Measurements from ENCODE around the gene OMG. TPM values are rescaled to one million over a fixed set of nuclear protein-coding genes. Genes with fewer than 3 reads are reported as not detected.

Gene OMG
- total and polyA plus RNA-seq, 8 donors, result 3.1 to 10.7 (median 4.8) TPM

DNA sequence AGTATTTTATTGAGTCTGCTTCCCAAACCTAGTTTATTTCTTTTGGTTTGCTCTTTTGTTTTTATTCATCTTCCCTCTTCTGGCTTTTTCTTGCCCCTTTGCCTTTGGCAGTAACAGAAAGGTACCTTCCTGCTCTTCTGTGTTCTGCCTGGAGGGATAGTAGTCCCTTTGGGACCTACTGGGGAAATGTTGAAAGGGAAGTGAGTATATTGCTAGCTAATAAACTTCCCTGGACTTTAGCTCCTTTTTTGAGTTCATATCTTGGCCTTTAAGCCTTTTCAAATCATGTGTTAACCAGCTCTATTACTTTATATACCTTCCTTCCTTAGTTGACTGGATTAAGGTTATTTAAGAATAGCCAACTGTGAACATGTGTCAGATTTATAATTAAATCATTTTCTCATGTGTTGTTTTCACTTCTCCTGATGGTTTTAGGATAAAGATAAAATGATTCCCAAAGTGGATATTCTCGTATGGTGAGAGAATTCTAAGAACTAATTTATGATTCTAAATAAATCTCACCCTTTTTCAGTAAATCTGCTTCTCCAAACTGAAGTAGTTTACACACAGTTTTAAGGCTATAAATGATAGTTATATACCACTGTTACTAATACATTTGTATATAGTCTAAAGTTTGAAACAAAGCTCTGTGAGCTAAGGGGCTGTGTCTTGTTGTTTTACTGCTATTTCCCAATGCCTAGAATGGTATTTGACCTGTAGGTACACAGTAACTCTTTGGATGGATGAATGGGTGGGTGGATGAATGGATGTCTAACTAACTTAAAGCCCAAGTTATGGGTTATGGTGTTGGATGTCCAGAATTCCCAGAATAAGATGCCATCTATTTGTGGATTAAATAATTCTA lies 45.7 kb downstream of the OMG start:
- H3K27ac ChIP-seq, result no peak overlapping the region

DNA sequence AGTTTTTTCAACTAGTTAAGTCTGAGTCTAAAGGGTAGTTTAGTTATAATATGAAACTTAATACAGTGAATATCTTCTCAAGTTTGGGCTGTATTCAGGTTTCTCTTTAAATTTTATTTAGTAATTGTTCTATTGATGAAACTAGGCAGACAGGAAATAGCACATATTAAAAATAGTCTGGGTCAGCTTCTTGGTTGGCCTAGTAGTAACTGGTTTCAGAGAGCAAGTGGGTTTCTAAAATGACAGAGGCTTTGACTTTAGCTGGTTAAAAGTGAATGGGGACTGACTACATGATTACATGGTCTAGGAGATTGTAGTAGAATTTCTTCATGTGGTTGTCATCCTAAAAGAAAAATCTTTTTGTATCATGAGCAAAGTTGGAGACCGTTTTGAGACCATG lies 46.8 kb downstream of the OMG start:
- H3K9me3 ChIP-seq, result no peaks in the 10 kb centered on the region
- DNase-seq, result no peak
- TF ChIP-seq, protein P1, sequence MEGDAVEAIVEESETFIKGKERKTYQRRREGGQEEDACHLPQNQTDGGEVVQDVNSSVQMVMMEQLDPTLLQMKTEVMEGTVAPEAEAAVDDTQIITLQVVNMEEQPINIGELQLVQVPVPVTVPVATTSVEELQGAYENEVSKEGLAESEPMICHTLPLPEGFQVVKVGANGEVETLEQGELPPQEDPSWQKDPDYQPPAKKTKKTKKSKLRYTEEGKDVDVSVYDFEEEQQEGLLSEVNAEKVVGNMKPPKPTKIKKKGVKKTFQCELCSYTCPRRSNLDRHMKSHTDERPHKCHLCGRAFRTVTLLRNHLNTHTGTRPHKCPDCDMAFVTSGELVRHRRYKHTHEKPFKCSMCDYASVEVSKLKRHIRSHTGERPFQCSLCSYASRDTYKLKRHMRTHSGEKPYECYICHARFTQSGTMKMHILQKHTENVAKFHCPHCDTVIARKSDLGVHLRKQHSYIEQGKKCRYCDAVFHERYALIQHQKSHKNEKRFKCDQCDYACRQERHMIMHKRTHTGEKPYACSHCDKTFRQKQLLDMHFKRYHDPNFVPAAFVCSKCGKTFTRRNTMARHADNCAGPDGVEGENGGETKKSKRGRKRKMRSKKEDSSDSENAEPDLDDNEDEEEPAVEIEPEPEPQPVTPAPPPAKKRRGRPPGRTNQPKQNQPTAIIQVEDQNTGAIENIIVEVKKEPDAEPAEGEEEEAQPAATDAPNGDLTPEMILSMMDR (IDR thresholded peaks at IDR 0.05), result no peak
- H3K4me1 ChIP-seq, result no peaks in the 10 kb centered on the region
- H3K27me3 ChIP-seq, result no peaks in the 10 kb centered on the region
- intact Hi-C loops (cut with DNase I), result no loop called here
- no peak overlapping the region for H3K27ac ChIP-seq
- no peak for ATAC-seq
- H3K4me3 ChIP-seq, result no peak overlapping the region
- H3K36me3 ChIP-seq, result peaks cover 0 to 4% of the 10 kb centered on the region in 2 donors

More for the DNA sequence above, 45.7 kb downstream of the OMG start:
- intact Hi-C loops (cut with DNase I), result no loop called here
- Histone ChIP-seq H3K9me3 (no peaks in the 10 kb centered on the region), H3K36me3 (no peaks in the 10 kb centered on the region), H3K4me3 (no peak overlapping the region), H3K27me3 (no peaks in the 10 kb centered on the region), H3K4me1 (no peaks in the 10 kb centered on the region)
- DNase-seq (no peak), ATAC-seq (no peak)
- TF ChIP-seq, protein P1 (IDR thresholded peaks at IDR 0.05), result no peak

DNA sequence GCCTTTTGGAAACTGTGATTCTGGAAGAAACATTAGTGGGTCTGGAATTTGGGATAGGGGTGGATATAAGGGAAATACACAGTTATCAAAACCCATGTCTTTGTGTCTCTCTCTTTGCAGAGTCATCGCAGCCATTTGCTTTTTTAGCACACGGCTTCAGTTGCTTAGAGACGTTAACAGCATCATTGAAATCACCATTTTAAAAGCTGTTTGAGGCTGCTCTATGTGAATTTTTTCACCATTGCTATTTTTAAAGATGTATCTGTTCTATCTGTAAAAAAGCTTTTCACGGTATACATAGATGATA lies 47.3 kb downstream of the OMG start:
- TF ChIP-seq, protein P1 (IDR thresholded peaks at IDR 0.05), result no peak
- no peaks in the 10 kb centered on the region for H3K9me3 ChIP-seq
- no peak overlapping the region for H3K27ac ChIP-seq
- H3K4me3 ChIP-seq, result no peak overlapping the region
- ATAC-seq (no peak), DNase-seq (no peak)
- H3K27me3 ChIP-seq, result no peaks in the 10 kb centered on the region
- no peaks in the 10 kb centered on the region for H3K4me1 ChIP-seq
- peaks cover 0 to 9% of the 10 kb centered on the region in 2 donors for H3K36me3 ChIP-seq
- intact Hi-C loops (cut with DNase I), result no loop called here

DNA sequence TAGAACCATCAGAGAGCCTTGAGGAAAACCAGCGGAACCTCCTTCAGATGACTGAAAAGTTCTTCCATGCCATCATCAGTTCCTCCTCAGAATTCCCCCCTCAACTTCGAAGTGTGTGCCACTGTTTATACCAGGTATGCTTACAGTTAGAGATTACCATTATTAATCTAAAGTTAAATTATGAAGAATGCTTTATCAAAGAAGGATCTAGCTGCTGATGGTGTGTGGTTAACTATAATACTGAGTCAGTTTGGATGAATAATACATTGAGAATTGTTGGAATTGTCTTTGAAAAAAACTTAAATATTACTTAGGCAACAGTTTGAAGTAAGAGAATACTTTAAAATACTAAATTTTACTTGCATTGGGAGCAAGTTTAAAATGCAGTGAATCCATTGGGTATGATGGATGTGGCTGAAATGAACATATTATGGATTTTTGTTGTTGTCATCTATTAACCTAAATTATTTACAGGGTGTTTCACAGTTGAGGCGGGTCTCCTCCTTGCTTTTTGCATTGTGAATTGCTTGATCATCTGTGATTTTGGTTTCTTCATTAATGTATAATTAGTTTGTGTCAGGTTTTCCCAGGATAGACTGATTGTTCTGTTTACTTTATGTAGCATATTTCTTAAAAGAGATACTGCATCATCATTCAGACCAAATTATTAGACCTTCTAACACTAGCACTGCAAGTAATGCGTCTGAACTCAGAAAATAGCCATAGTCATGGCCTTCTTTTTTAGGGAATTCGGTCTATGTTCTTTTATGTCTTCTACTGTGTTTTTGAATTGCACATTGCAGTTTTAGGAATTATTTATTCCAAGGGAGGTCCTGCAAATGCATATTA lies 47.8 kb downstream of the OMG start:
- Histone ChIP-seq H3K4me3 (no peak overlapping the region), H3K36me3 (peaks cover 0 to 15% of the 10 kb centered on the region in 2 donors), H3K4me1 (no peaks in the 10 kb centered on the region), H3K9me3 (no peaks in the 10 kb centered on the region), H3K27me3 (no peaks in the 10 kb centered on the region), H3K27ac (no peak overlapping the region)
- DNase-seq (no peak), ATAC-seq (no peak)
- TF ChIP-seq, protein P1 (IDR thresholded peaks at IDR 0.05), result no peak
- intact Hi-C loops (cut with DNase I), result no loop called here

Other genes starting within 250 kb of the OMG start
- gene NF1, start 202.3 kb downstream of the OMG start, total RNA-seq, result 10 to 100 TPM; 54.7 to 57.5 TPM
- 10 to 100 TPM; 45.0 to 57.7 (median 48.6) TPM for gene NF1, start 202.3 kb downstream of the OMG start, polyA plus RNA-seq (ENCODE audit: insufficient read length in 6 of 6)
- gene EVI2B, start 16.8 kb upstream of the OMG start, total RNA-seq, result 10 to 100 TPM; 25.1 to 80.4 TPM
- gene EVI2B, start 16.8 kb upstream of the OMG start, polyA plus RNA-seq (ENCODE audit: insufficient read length in 6 of 6), result 1 to 10 TPM; 2.2 to 4.3 (median 2.8) TPM
- 10 to 100 TPM; 16.4 to 30.9 TPM for gene EVI2A, start 24.4 kb upstream of the OMG start, total RNA-seq
- gene EVI2A, start 24.4 kb upstream of the OMG start, polyA plus RNA-seq (ENCODE audit: insufficient read length in 6 of 6), result 1 to 10 TPM; 1.9 to 4.0 (median 2.4) TPM
- 10 to 100 TPM; 13.5 to 19.9 TPM for gene RAB11FIP4, start 94.4 kb upstream of the OMG start, total RNA-seq
- 1 to 10 TPM; 7.2 to 8.3 (median 8.1) TPM for gene RAB11FIP4, start 94.4 kb upstream of the OMG start, polyA plus RNA-seq (ENCODE audit: insufficient read length in 6 of 6)